C4-2B (cell line): Measurements from ENCODE around the gene SEPTIN8.

Experiments
- CTCF ChIP-seq: fragments of 450-650 bp; conservative IDR thresholded peaks from 2 replicates; pipeline ENCODE4 v1.5.1; 2017; ENCODE audit warnings: mild to moderate bottlenecking
- ZFX ChIP-seq: fragments of 450-650 bp; IDR thresholded peaks from 2 replicates; pipeline ENCODE4 v1.6.1; 2017

DNA sequence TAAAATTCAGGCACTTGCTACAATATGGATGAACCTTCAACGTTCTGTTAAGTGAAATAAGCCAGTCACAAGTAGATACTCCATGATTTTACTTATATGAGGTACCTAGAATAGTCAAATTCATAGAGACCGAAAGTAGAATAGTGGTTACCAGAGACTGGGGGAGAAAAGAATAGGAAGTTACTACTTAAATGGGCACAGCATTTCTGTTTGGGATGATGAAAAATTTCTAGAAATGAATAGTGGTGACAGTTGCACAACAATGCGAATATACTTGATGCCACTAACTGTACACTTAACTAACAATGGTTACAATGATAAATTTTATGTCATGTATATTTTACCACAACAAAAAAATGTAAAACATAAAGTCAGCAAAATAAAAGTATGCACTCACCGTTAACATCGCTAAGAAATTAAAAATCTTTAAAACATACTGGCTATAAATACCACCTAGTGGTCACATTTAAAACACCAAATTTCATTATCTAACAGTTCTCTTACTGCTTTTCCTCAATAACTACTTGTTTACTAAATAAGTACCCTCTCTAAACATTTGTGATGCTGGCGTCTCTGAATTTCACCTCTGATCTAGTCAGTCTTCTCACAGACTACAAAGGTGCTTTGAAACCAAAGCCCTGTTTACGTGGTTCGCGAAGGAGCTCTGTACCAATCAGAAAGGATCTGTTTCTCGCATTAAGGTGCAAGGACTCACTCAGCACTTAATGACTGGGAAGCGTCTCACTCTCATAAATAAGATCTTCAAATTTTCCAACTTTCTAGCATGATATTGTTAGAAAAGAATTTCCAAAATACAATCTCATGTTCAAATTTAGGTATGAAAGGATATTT lies 62.4 kb downstream of the SEPTIN8 start:
- TF ChIP-seq CTCF (peak; percentile 70), ZFX (no peak)
